OCI-LY1 (cell line): ENCODE measurements around the gene LYPD8.

Experiments
- H2AFZ ChIP-seq: fragments of 200-600 bp; sonication (generic), shearing (Covaris generic); 2 replicates; pipeline ENCODE4 v1.6.0; 2014; ENCODE audit warnings: antibody characterized with exemption, mild to moderate bottlenecking, low read length
- H3F3A ChIP-seq: fragments of 200-600 bp; sonication (generic), shearing (Covaris generic); 2 replicates; pipeline ENCODE4 v1.6.0; 2014; ENCODE audit warnings: mild to moderate bottlenecking, antibody characterized with exemption, low read length, moderate library complexity; ENCODE audit not compliant: insufficient read depth
- H3K27ac ChIP-seq: fragments of 200-600 bp; sonication (generic); 2 replicates; pipeline ENCODE4 v1.5.1; 2014; ENCODE audit warnings: low read length, mixed run types, mild to moderate bottlenecking, low read depth; ENCODE audit not compliant: poor library complexity, severe bottlenecking
- H3K27me3 ChIP-seq: fragments of 200-600 bp; sonication (generic); 2 replicates; pipeline ENCODE4 v1.6.0; 2014; ENCODE audit warnings: antibody characterized with exemption, mild to moderate bottlenecking, low read length, moderate library complexity; ENCODE audit not compliant: insufficient read depth
- H3K36me3 ChIP-seq: fragments of 200-600 bp; sonication (generic); 2 replicates; pipeline ENCODE4 v1.6.1; 2014; ENCODE audit warnings: mild to moderate bottlenecking, antibody characterized with exemption, low read length, moderate library complexity, mixed read lengths; ENCODE audit not compliant: insufficient read depth
- H3K4me1 ChIP-seq: fragments of 200-600 bp; sonication (generic); 2 replicates; pipeline ENCODE4 v1.5.1; 2014; ENCODE audit warnings: mild to moderate bottlenecking, low read length, moderate library complexity; ENCODE audit not compliant: insufficient read depth, severe bottlenecking
- H3K4me2 ChIP-seq: fragments of 200-600 bp; sonication (generic), shearing (Covaris generic); 2 replicates; pipeline ENCODE4 v1.6.1; 2014; ENCODE audit warnings: low read length
- H3K4me3 ChIP-seq: fragments of 200-600 bp; sonication (generic); 2 replicates; pipeline ENCODE4 v1.5.1; 2014; ENCODE audit warnings: low read length, low read depth, mild to moderate bottlenecking, mixed read lengths; ENCODE audit not compliant: poor library complexity, severe bottlenecking
- H3K79me2 ChIP-seq: fragments of 200-600 bp; shearing (Covaris generic); 2 replicates; pipeline ENCODE4 v1.6.1; 2016; ENCODE audit warnings: mixed run types, low read length, mixed read lengths; ENCODE audit not compliant: insufficient read depth
- H3K9ac ChIP-seq: fragments of 200-600 bp; sonication (generic), shearing (Covaris generic); 2 replicates; pipeline ENCODE4 v1.6.1; 2014; ENCODE audit warnings: mild to moderate bottlenecking, low read length, mixed read lengths
- H3K9me2 ChIP-seq: fragments of 200-600 bp; sonication (generic), shearing (Covaris generic); 2 replicates; pipeline ENCODE4 v1.6.1; 2014; ENCODE audit warnings: low read depth, mild to moderate bottlenecking, low read length, mixed read lengths
- H3K9me3 ChIP-seq: fragments of 200-600 bp; shearing (Covaris generic); 2 replicates; pipeline ENCODE4 v1.6.1; 2014; ENCODE audit warnings: low read length, mixed read lengths
- H4K20me1 ChIP-seq: fragments of 200-600 bp; sonication (generic), shearing (Covaris generic); 2 replicates; pipeline ENCODE4 v1.6.0; 2016; ENCODE audit warnings: mild to moderate bottlenecking, low read length; ENCODE audit not compliant: insufficient read depth
- CTCF ChIP-seq: fragments of 200-600 bp; sonication (generic), shearing (Covaris generic); IDR thresholded peaks from 2 replicates; pipeline ENCODE4 v1.5.1; 2017; ENCODE audit warnings: mild to moderate bottlenecking, antibody characterized with exemption, low read length, moderate library complexity, mixed read lengths
- EZH2 ChIP-seq: fragments of 200-600 bp; sonication (generic), shearing (Covaris generic); IDR thresholded peaks from 2 replicates; pipeline ENCODE4 v1.8.0; 2017; ENCODE audit warnings: borderline replicate concordance, mixed run types, mild to moderate bottlenecking, antibody characterized with exemption, low read length, moderate library complexity, mixed read lengths

Gene LYPD8

GRCh38 chr1:248783367-248783766, 27.8 kb upstream of the LYPD8 start:
- no peaks in the 10 kb centered on the region for H3K4me1 ChIP-seq
- H4K20me1 ChIP-seq = no peaks in the 10 kb centered on the region
- H3K27ac ChIP-seq = no peak overlapping the region
- no peak overlapping the region for H3K4me3 ChIP-seq
- H2AFZ ChIP-seq = no peak overlapping the region
- H3F3A ChIP-seq = no peaks in the 10 kb centered on the region
- no peaks in the 10 kb centered on the region for H3K9me2 ChIP-seq
- H3K36me3 ChIP-seq = no peaks in the 10 kb centered on the region
- no peaks in the 10 kb centered on the region for H3K9me3 ChIP-seq
- H3K4me2 ChIP-seq = no peak overlapping the region
- no peaks in the 10 kb centered on the region; the same call in 1 of the 2 replicates for H3K27me3 ChIP-seq
- no peak for TF ChIP-seq CTCF
- TF ChIP-seq EZH2 = no peak
- no peaks in the 10 kb centered on the region for H3K79me2 ChIP-seq
- no peak overlapping the region for H3K9ac ChIP-seq

GRCh38 chr1:248782416-248783141, 27.0 kb upstream of the LYPD8 start:
- H3K27ac ChIP-seq = no peak overlapping the region
- no peaks in the 10 kb centered on the region for H3K36me3 ChIP-seq
- H3K4me1 ChIP-seq = no peaks in the 10 kb centered on the region
- H3K9me2 ChIP-seq = no peaks in the 10 kb centered on the region
- no peaks in the 10 kb centered on the region for H3F3A ChIP-seq
- H3K9me3 ChIP-seq = no peaks in the 10 kb centered on the region
- TF ChIP-seq CTCF = no peak
- TF ChIP-seq EZH2 = no peak
- no peak overlapping the region for H2AFZ ChIP-seq
- H3K9ac ChIP-seq = no peak overlapping the region
- no peaks in the 10 kb centered on the region for H3K79me2 ChIP-seq
- no peaks in the 10 kb centered on the region for H4K20me1 ChIP-seq
- H3K4me2 ChIP-seq = no peak overlapping the region
- H3K27me3 ChIP-seq = no peaks in the 10 kb centered on the region; the same call in 1 of the 2 replicates
- H3K4me3 ChIP-seq = no peak overlapping the region

- TF ChIP-seq CTCF = no peak
- TF ChIP-seq EZH2 = no peak
- no peaks in the 10 kb centered on the region for H3F3A ChIP-seq
- H3K4me3 ChIP-seq = no peak overlapping the region
- H4K20me1 ChIP-seq = no peaks in the 10 kb centered on the region
- no peaks in the 10 kb centered on the region for H3K79me2 ChIP-seq
- H3K4me1 ChIP-seq = no peaks in the 10 kb centered on the region
- no peaks in the 10 kb centered on the region for H3K36me3 ChIP-seq
- no peak overlapping the region for H3K27ac ChIP-seq
- no peak overlapping the region for H2AFZ ChIP-seq
- H3K9me2 ChIP-seq = no peaks in the 10 kb centered on the region
- no peak overlapping the region for H3K9ac ChIP-seq
- H3K4me2 ChIP-seq = no peak overlapping the region
- no peaks in the 10 kb centered on the region; the same call in 1 of the 2 replicates for H3K27me3 ChIP-seq
- no peaks in the 10 kb centered on the region for H3K9me3 ChIP-seq
Observed at GRCh38 chr1:248779350-248779749, 23.8 kb upstream of the LYPD8 start.
